ENCODE measurements around the gene C11orf52. TPM values are rescaled to one million over a fixed set of nuclear protein-coding genes. Genes with fewer than 3 reads are reported as not detected.

C11orf52 gene
- total and polyA plus RNA-seq, 2 of the 8 experiments (the other 6 are each of a cell fraction or from before 2014, with no cell fraction given): 1.7 to 2.7 TPM

DNA sequence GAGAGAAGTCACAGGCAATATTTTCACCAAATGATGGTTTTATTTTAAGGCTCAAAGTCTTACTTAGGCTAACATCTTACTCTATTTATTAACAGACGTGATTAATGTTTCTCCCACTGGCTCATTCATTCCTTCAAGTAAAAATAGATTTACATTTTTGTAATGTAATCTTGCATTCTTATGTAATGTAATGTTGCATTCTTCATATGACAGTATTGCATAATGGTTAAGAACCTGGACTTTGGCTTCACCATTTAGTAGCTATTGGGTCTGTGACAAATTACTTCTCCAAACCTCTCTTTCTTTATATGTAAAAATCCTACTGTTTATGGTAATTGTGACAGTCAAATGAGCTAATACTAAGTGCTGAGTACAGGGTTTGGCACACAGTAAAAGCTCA lies 15.2 kb downstream of the C11orf52 start:
- Histone ChIP-seq H2BK120ac (replicated peaks; ENCODE audit: low read depth, low read length) (no peak overlapping the region), H3K4me2 (ENCODE audit: insufficient read depth in 1 of 2, low read depth in 2 of 2, low read length in 2 of 2) (no peak overlapping the region), H3K27me3 (replicated peaks in 1 of 4; ENCODE audit: control insufficient read depth in 3 of 4, extremely low read depth in 1 of 4, insufficient read depth in 3 of 4, low read length in 3 of 4) (no peaks in the 10 kb centered on the region), H3K4me3 (ENCODE audit: extremely low read depth in 1 of 4, insufficient read depth in 2 of 4, low read depth in 3 of 4, low read length in 4 of 4) (no peak overlapping the region), H4K91ac (replicated peaks; ENCODE audit: insufficient read length, low read length) (no peak overlapping the region), H3K56ac (replicated peaks; ENCODE audit: insufficient read length, low read depth, low read length) (no peak overlapping the region), H2BK15ac (ENCODE audit: low read length) (no peak overlapping the region), H3K4me1 (replicated peaks in 1 of 4; ENCODE audit: control insufficient read depth in 3 of 4, insufficient read depth in 4 of 4, low read length in 3 of 4) (peaks cover 9 to 20% (median 10%) of the 10 kb centered on the region in 4 experiments), H3K9ac (replicated peaks in 1 of 4; ENCODE audit: extremely low read depth in 1 of 4, low read depth in 3 of 4, low read length in 3 of 4) (no peak overlapping the region), H3K36me3 (ENCODE audit: control insufficient read depth in 2 of 4, insufficient read depth in 4 of 4, low read length in 3 of 4) (no peaks in the 10 kb centered on the region), H3K79me2 (ENCODE audit: control insufficient read depth in 1 of 2, insufficient read depth in 2 of 2, low read length in 2 of 2) (no peaks in the 10 kb centered on the region), H4K5ac (ENCODE audit: insufficient read length, low read depth, low read length) (no peak overlapping the region), H3K14ac (ENCODE audit: insufficient read length) (no peak overlapping the region), H4K20me1 (replicated peaks in 1 of 2; ENCODE audit: control insufficient read depth in 1 of 2, insufficient read depth in 2 of 2, low read length in 2 of 2) (no peaks in the 10 kb centered on the region), H3K4ac (replicated peaks; ENCODE audit: insufficient read length, low read depth, low read length) (no peak overlapping the region), H3K23me2 (ENCODE audit: low read depth, low read length) (peaks cover 10% of the 10 kb centered on the region), H2AK5ac (ENCODE audit: low read depth, low read length) (no peak overlapping the region), H3K79me1 (ENCODE audit: low read depth, low read length) (no peaks in the 10 kb centered on the region), H3K27ac (ENCODE audit: low read depth, low read length) (no peak overlapping the region), H2BK12ac (ENCODE audit: low read depth, low read length) (no peak overlapping the region), H2AFZ (ENCODE audit: low read length) (no peak overlapping the region), H3K9me3 (ENCODE audit: insufficient read depth in 2 of 2, low read depth in 1 of 2, low read length in 1 of 2) (no peaks in the 10 kb centered on the region), H2BK20ac (ENCODE audit: low read length) (no peak overlapping the region), H3K18ac (ENCODE audit: extremely low read depth, low read length) (no peak overlapping the region), H4K8ac (ENCODE audit: extremely low read depth, insufficient read depth, low read length) (no peak overlapping the region), H2BK5ac (ENCODE audit: low read depth, low read length) (no peak overlapping the region), H3K23ac (ENCODE audit: insufficient read length) (no peak overlapping the region)
- CTCF ChIA-PET (ENCODE audit: partially characterized antibody): interaction anchor here (0.7 to 25.5 kb wide), 9 partner anchors 11 to 156 kb away, joined by 3 to 565 read pairs (median 4); partner anchors contain the start of genes ALG9 and CRYAB
- FAIRE-seq (no peak), DNase-seq (ENCODE audit: low read depth in 1 of 2, low spot score in 2 of 2) (no peak)
- 79% methylated on average over 1 of the region's 1 CpG; no CpG with 5 or more reads in 1 of the 2 experiments for WGBS, 2 experiments (ENCODE audit: extremely low coverage in 1 of 2, insufficient coverage in 1 of 2, insufficient read length in 1 of 2, insufficient replicate concordance in 2 of 2, low coverage in 1 of 2, low lambda C conversion rate in 2 of 2, missing lambda C conversion rate in 1 of 2)
- no peak for TF ChIP-seq SUZ12 (IDR thresholded peaks at IDR 0.05; ENCODE audit: low read length)
- POLR2A ChIA-PET (ENCODE audit: partially characterized antibody): no interaction called here
